HepG2 (cell line): Measurements from ENCODE around the gene DCAKD. TPM values are rescaled to one million over a fixed set of nuclear protein-coding genes. Genes with fewer than 3 reads are reported as not detected.

ENCODE experiments used
- ASH2L ChIP-seq: fragments of 300-600, 200-600 bp; sonication (generic); IDR thresholded peaks from 2 replicates; pipeline ENCODE4 v1.7.0; 2017; ENCODE audit warnings: low read depth, mild to moderate bottlenecking, moderate library complexity, mixed read lengths, low read length; ENCODE audit not compliant: insufficient read length
- EED ChIP-seq: sonication (generic); formaldehyde crosslinking; IDR thresholded peaks from 2 replicates; pipeline ENCODE4 v1.5.0; 2020; ENCODE audit warnings: mild to moderate bottlenecking, missing genetic modification reagents
- ERF ChIP-seq: IDR thresholded peaks from 2 replicates; pipeline ENCODE4 v1.6.1; 2018; ENCODE audit warnings: missing biosample characterization, missing genetic modification reagents
- FOXA3 ChIP-seq: IDR thresholded peaks from 2 replicates; pipeline ENCODE4 v1.6.1; 2016; ENCODE audit warnings: missing genetic modification reagents, missing compliant biosample characterization
- HHEX ChIP-seq: IDR thresholded peaks from 2 replicates; pipeline ENCODE4 v1.6.1; 2016; ENCODE audit warnings: control low read depth
- IRX3 ChIP-seq: sonication (generic); formaldehyde crosslinking; IDR thresholded peaks from 2 replicates; pipeline ENCODE4 v1.8.1; 2023; ENCODE audit warnings: mild to moderate bottlenecking, low read depth, missing genetic modification reagents, borderline replicate concordance
- KDM2A ChIP-seq: sonication (generic); formaldehyde crosslinking; IDR thresholded peaks from 2 replicates; pipeline ENCODE4 v1.4.0; 2020; ENCODE audit warnings: low read depth, missing genetic modification reagents, borderline replicate concordance
- MED8 ChIP-seq: sonication (generic); formaldehyde crosslinking; IDR thresholded peaks from 2 replicates; pipeline ENCODE4 v1.8.1; 2023; ENCODE audit warnings: mild to moderate bottlenecking, missing genetic modification reagents; ENCODE audit not compliant: insufficient replicate concordance
- NR2C2 ChIP-seq: sonication (generic); formaldehyde crosslinking; IDR thresholded peaks from 2 replicates; pipeline ENCODE4 v1.4.0; 2020; ENCODE audit warnings: missing genetic modification reagents, mild to moderate bottlenecking, moderate library complexity, borderline replicate concordance
- TCF7 ChIP-seq: sonication (generic); IDR thresholded peaks from 2 replicates; pipeline ENCODE4 v1.6.1; 2016; ENCODE audit warnings: antibody characterized with exemption, low read depth
- ZIK1 ChIP-seq: sonication (generic); formaldehyde crosslinking; IDR thresholded peaks from 2 replicates; pipeline ENCODE4 v1.5.0; 2020; ENCODE audit warnings: mild to moderate bottlenecking, low read depth, missing genetic modification reagents, borderline replicate concordance
- ZNF615 ChIP-seq: sonication (generic); formaldehyde crosslinking; IDR thresholded peaks from 2 replicates; pipeline ENCODE4 v1.5.0; 2020; ENCODE audit warnings: mild to moderate bottlenecking, missing genetic modification reagents, borderline replicate concordance
- polyA plus RNA-seq, 8 experiments: library from polyadenylated mRNA; depleted of rRNA in 3 of 8; stranded (reverse) in 7 of 8; unstranded in 1 of 8; fragments of >200 nt; fragmentation: Illumina TruSeq in 4 of 8; extraction: Trizol in 4 of 8; gene quantifications; 2 replicates each; pipeline versions ENCODE4 v1.2.1 to v1.2.3, GENCODE V29; 2011 to 2016; ENCODE audit warnings: low read depth in 4 of 8, missing spikeins in 1 of 8, mixed read lengths in 1 of 8; ENCODE audit not compliant: insufficient read depth in 1 of 8
- total RNA-seq, 5 experiments: library from RNA; depleted of rRNA; stranded (reverse); fragments of >200 nt; fragmentation: Illumina TruSeq; extraction: Trizol; gene quantifications; 2 replicates each; pipeline ENCODE4 v1.2.3, GENCODE V29; 2016; ENCODE audit warnings: low read depth in 1 of 5
- TF ChIP-seq, protein P1 (sequence below): sonication (generic); formaldehyde crosslinking; IDR thresholded peaks from 2 replicates; pipeline ENCODE4 v1.9.0; 2021; ENCODE audit warnings: missing genetic modification reagents, borderline replicate concordance
- TF ChIP-seq, protein P2 (sequence below): sonication (generic); formaldehyde crosslinking; IDR thresholded peaks from 2 replicates; pipeline ENCODE4 v1.5.0; 2020; ENCODE audit warnings: mild to moderate bottlenecking, missing genetic modification reagents
- TF ChIP-seq, protein P3 (sequence below): sonication (generic); formaldehyde crosslinking; IDR thresholded peaks from 2 replicates; pipeline ENCODE4 v1.4.0; 2020; ENCODE audit warnings: missing genetic modification reagents, borderline replicate concordance
- TF ChIP-seq, protein P4 (sequence below): sonication (generic); formaldehyde crosslinking; IDR thresholded peaks from 2 replicates; pipeline ENCODE4 v1.4.0; 2020; ENCODE audit warnings: missing genetic modification reagents
- TF ChIP-seq, protein P5 (sequence below): sonication (generic); formaldehyde crosslinking; IDR thresholded peaks from 2 replicates; pipeline ENCODE4 v1.4.0; 2020; ENCODE audit warnings: missing genetic modification reagents, low read depth, mild to moderate bottlenecking, borderline replicate concordance
- TF ChIP-seq, protein P6 (sequence below): sonication (generic); formaldehyde crosslinking; IDR thresholded peaks from 2 replicates; pipeline ENCODE4 v1.4.0; 2020; ENCODE audit warnings: missing genetic modification reagents

Gene DCAKD
- total and polyA plus RNA-seq, 2 of the 13 experiments (the other 11 are each of a cell fraction or from before 2014, with no cell fraction given) = 25.9 to 29.2 TPM

DNA sequence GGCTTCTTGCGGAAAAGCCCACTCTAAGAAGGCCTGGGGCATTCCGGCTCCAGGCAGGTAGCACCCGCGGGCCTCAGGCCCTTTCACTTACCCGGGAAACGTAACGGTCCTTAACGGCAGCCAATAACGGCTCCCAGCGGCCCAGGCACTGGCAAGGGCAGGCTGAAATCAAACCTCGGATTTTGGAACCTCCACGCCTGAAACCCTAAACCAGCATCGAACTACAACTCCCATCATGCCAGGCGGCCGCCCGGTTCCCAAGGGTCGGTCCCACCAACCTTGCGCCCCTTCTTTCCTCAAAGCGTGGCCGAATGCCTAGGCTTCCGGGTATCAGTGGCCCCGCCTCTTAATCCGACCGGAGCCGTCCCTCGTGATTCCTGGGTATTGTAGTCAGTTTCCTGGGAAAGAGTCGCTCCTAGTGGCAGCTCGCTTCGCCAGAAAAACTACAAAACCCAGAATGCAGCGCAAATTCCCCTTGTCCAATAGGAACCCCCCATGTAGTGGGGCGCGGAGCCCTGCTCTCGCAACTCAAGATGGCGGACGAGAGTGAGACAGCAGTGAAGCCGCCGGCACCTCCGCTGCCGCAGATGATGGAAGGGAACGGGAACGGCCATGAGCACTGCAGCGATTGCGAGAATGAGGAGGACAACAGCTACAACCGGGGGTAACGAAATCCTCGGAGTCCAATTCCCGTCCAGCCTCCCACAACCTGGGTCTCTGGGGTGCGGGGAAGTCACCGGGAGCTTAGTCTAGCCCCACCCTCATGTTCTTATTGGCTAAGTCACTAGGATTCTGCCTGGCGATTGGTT lies 9.6 kb upstream of the DCAKD start, which contains the start of gene NMT1 (continued):
- TF ChIP-seq, protein P1, sequence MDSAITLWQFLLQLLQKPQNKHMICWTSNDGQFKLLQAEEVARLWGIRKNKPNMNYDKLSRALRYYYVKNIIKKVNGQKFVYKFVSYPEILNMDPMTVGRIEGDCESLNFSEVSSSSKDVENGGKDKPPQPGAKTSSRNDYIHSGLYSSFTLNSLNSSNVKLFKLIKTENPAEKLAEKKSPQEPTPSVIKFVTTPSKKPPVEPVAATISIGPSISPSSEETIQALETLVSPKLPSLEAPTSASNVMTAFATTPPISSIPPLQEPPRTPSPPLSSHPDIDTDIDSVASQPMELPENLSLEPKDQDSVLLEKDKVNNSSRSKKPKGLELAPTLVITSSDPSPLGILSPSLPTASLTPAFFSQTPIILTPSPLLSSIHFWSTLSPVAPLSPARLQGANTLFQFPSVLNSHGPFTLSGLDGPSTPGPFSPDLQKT (CRISPR knock-in tag) = peak; percentile 87; the same call in 1 of the 2 replicates
- TF ChIP-seq ZNF615 (CRISPR knock-in tag) = 0 out of 2 replicates have a peak, but pooled peaks have one; percentile 96
- TF ChIP-seq MED8 (CRISPR knock-in tag) = no peak
- peak; percentile 96 for TF ChIP-seq KDM2A (CRISPR knock-in tag)
- TF ChIP-seq, protein P2, sequence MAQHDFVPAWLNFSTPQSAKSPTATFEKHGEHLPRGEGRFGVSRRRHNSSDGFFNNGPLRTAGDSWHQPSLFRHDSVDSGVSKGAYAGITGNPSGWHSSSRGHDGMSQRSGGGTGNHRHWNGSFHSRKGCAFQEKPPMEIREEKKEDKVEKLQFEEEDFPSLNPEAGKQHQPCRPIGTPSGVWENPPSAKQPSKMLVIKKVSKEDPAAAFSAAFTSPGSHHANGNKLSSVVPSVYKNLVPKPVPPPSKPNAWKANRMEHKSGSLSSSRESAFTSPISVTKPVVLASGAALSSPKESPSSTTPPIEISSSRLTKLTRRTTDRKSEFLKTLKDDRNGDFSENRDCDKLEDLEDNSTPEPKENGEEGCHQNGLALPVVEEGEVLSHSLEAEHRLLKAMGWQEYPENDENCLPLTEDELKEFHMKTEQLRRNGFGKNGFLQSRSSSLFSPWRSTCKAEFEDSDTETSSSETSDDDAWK = no peak
- TF ChIP-seq, protein P3, sequence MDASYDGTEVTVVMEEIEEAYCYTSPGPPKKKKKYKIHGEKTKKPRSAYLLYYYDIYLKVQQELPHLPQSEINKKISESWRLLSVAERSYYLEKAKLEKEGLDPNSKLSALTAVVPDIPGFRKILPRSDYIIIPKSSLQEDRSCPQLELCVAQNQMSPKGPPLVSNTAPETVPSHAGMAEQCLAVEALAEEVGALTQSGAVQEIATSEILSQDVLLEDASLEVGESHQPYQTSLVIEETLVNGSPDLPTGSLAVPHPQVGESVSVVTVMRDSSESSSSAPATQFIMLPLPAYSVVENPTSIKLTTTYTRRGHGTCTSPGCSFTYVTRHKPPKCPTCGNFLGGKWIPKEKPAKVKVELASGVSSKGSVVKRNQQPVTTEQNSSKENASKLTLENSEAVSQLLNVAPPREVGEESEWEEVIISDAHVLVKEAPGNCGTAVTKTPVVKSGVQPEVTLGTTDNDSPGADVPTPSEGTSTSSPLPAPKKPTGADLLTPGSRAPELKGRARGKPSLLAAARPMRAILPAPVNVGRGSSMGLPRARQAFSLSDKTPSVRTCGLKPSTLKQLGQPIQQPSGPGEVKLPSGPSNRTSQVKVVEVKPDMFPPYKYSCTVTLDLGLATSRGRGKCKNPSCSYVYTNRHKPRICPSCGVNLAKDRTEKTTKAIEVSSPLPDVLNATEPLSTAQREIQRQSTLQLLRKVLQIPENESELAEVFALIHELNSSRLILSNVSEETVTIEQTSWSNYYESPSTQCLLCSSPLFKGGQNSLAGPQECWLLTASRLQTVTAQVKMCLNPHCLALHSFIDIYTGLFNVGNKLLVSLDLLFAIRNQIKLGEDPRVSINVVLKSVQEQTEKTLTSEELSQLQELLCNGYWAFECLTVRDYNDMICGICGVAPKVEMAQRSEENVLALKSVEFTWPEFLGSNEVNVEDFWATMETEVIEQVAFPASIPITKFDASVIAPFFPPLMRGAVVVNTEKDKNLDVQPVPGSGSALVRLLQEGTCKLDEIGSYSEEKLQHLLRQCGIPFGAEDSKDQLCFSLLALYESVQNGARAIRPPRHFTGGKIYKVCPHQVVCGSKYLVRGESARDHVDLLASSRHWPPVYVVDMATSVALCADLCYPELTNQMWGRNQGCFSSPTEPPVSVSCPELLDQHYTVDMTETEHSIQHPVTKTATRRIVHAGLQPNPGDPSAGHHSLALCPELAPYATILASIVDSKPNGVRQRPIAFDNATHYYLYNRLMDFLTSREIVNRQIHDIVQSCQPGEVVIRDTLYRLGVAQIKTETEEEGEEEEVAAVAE (CRISPR knock-in tag) = peak; percentile 100
- 0 out of 2 replicates have a peak, but pooled peaks have one; percentile 28 for TF ChIP-seq HHEX (CRISPR knock-in tag)
- peak; percentile 99 for TF ChIP-seq ASH2L
- TF ChIP-seq ZIK1 (CRISPR knock-in tag) = no peak; the same call in 1 of the 2 replicates
- TF ChIP-seq, protein P4, sequence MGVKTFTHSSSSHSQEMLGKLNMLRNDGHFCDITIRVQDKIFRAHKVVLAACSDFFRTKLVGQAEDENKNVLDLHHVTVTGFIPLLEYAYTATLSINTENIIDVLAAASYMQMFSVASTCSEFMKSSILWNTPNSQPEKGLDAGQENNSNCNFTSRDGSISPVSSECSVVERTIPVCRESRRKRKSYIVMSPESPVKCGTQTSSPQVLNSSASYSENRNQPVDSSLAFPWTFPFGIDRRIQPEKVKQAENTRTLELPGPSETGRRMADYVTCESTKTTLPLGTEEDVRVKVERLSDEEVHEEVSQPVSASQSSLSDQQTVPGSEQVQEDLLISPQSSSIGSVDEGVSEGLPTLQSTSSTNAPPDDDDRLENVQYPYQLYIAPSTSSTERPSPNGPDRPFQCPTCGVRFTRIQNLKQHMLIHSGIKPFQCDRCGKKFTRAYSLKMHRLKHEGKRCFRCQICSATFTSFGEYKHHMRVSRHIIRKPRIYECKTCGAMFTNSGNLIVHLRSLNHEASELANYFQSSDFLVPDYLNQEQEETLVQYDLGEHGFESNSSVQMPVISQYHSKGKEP (CRISPR knock-in tag) = peak; percentile 92
- TF ChIP-seq IRX3 (CRISPR knock-in tag) = no peak
- TF ChIP-seq, protein P5, sequence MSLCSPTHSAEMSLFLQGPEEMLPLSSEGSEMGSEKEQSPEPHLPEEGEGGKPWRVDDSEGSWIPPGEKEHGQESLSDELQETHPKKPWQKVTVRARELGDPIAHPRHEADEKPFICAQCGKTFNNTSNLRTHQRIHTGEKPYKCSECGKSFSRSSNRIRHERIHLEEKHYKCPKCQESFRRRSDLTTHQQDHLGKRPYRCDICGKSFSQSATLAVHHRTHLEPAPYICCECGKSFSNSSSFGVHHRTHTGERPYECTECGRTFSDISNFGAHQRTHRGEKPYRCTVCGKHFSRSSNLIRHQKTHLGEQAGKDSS (CRISPR knock-in tag) = no peak
- TF ChIP-seq TCF7 = 0 out of 2 replicates have a peak, but pooled peaks have one; percentile 15
- peak; percentile 95 for TF ChIP-seq NR2C2
- TF ChIP-seq FOXA3 (CRISPR knock-in tag) = peak; percentile 69; the same call in 1 of the 2 replicates
- TF ChIP-seq EED = no peak; the same call in 1 of the 2 replicates
- peak; percentile 84 for TF ChIP-seq ERF (CRISPR knock-in tag)
- TF ChIP-seq, protein P6, sequence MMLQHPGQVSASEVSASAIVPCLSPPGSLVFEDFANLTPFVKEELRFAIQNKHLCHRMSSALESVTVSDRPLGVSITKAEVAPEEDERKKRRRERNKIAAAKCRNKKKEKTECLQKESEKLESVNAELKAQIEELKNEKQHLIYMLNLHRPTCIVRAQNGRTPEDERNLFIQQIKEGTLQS = peak; percentile 69; the same call in 1 of the 2 replicates
